Activated naive CD4-positive, alpha-beta T cell treated with anti-CD3 and anti-CD28 coated beads, Interleukin-2, amount 10 ng/mL, durations not matched to agents 7 days and 5 days (primary cell): ENCODE results near the gene BNIPL.

Experiments
- CTCF ChIA-PET: fragments of 350-600 bp; sonication (Branson Sonifier 250); formaldehyde crosslinking; loops from one replicate; lab custom pipeline; 2021; ENCODE audit warnings: antibody characterized with exemption; lab: Charles Lee
- DNase-seq: peaks from one replicate; pipeline ENCODE4 v3.0.0-alpha.2; 2020
- H3K27ac Mint-ChIP-seq: one replicate; pipeline ENCODE4 v1.8.0; 2021; ENCODE audit warnings: mild to moderate bottlenecking, moderate library complexity, mixed read lengths
- H3K27me3 Mint-ChIP-seq: one replicate; pipeline ENCODE4 v1.8.0; 2021; ENCODE audit warnings: mild to moderate bottlenecking, mixed read lengths
- H3K36me3 Mint-ChIP-seq: one replicate; pipeline ENCODE4 v1.8.0; 2021; ENCODE audit warnings: mixed read lengths
- H3K4me1 Mint-ChIP-seq: one replicate; pipeline ENCODE4 v1.8.0; 2021; ENCODE audit warnings: mixed read lengths
- H3K4me3 Mint-ChIP-seq: one replicate; pipeline ENCODE4 v1.8.0; 2021; ENCODE audit warnings: mild to moderate bottlenecking, moderate library complexity, mixed read lengths
- H3K9me3 Mint-ChIP-seq: one replicate; pipeline ENCODE4 v1.8.0; 2021; ENCODE audit warnings: mixed read lengths

Gene BNIPL

GRCh38 chr1:151036356-151036755 lies at the start of gene BNIPL:
BNIPL (plus strand) TSS chr1:151036586; CDS start chr1:151036726, 140 bp downstream.
- CTCF ChIA-PET: interaction anchor here (3.3 kb wide), 1 partner anchor 11 kb away, joined by 16 read pairs; no protein-coding TSS in a partner anchor
- Mint-ChIP-seq H3K36me3 (peaks cover 25% of the 10 kb centered on the region), H3K27ac (no peak within 1 kb of the TSS), H3K27me3 (no peaks in the 10 kb centered on the region), H3K4me1 (peaks cover 5% of the 10 kb centered on the region), H3K4me3 (no peak within 1 kb of the TSS), H3K9me3 (no peaks in the 10 kb centered on the region)
- DNase-seq: no peak

GRCh38 chr1:150987924-150988323 lies 48.5 kb upstream of the BNIPL start:
- Mint-ChIP-seq H3K9me3 (no peaks in the 10 kb centered on the region), H3K27ac (no peak overlapping the region), H3K36me3 (no peaks in the 10 kb centered on the region), H3K4me1 (peaks cover 5% of the 10 kb centered on the region), H3K4me3 (no peak overlapping the region), H3K27me3 (peaks cover 29% of the 10 kb centered on the region)
- CTCF ChIA-PET: interaction anchor here (0.6 to 1.7 kb wide), 2 partner anchors 9 to 11 kb away, joined by 3 to 5 read pairs; no protein-coding TSS in a partner anchor
- no peak for DNase-seq

GRCh38 chr1:150992626-150993025 lies 43.8 kb upstream of the BNIPL start:
- Mint-ChIP-seq H3K27me3 (peaks cover 5% of the 10 kb centered on the region), H3K27ac (no peak overlapping the region), H3K4me1 (peaks cover 11% of the 10 kb centered on the region), H3K36me3 (peaks cover 12% of the 10 kb centered on the region), H3K4me3 (no peak overlapping the region), H3K9me3 (no peaks in the 10 kb centered on the region)
- DNase-seq: no peak
- CTCF ChIA-PET: interaction anchor here (0.7 kb wide), 1 partner anchor 459 kb away, joined by 3 read pairs; no protein-coding TSS in a partner anchor

GRCh38 chr1:150994248-150994647 lies 42.1 kb upstream of the BNIPL start:
- CTCF ChIA-PET: interaction anchor here (0.8 to 6.6 kb wide), 6 partner anchors 12 to 162 kb away, joined by 3 to 89 read pairs (median 8); partner anchors contain the start of genes ANXA9, MINDY1 and TNFAIP8L2
- Mint-ChIP-seq H3K4me3 (no peak overlapping the region), H3K9me3 (no peaks in the 10 kb centered on the region), H3K27me3 (no peaks in the 10 kb centered on the region), H3K4me1 (peaks cover 9% of the 10 kb centered on the region), H3K36me3 (peaks cover 17% of the 10 kb centered on the region), H3K27ac (peak overlapping the region; percentile 50)
- no peak for DNase-seq

DNA sequence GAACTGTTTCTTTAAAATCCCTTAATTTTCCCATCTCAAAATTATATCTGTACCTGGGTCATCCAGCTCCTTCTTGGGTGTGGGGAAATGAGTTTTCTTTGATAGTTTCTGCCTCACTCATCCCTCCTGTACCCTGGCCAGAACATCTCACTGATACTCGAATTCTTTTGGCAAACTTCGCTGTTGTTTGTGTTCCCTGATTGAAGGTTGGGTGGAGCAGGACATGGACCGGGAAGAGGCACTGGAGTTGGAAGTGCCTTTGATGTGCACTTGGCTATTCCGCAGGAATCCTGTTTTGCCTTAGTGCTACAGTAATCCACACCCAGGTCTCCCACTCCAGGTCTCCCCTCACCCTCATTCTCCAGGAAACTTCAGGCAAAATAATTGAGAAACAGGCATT lies 40.9 kb upstream of the BNIPL start:
- H3K36me3 Mint-ChIP-seq: peaks cover 22% of the 10 kb centered on the region
- no peak overlapping the region for H3K4me3 Mint-ChIP-seq
- DNase-seq: no peak
- H3K4me1 Mint-ChIP-seq: peaks cover 13% of the 10 kb centered on the region
- no peaks in the 10 kb centered on the region for H3K9me3 Mint-ChIP-seq
- CTCF ChIA-PET: interaction anchor here (0.6 to 6.6 kb wide), 16 partner anchors 11 to 733 kb away, joined by 3 to 89 read pairs (median 5); partner anchors contain the start of genes ANXA9, CDC42SE1, MINDY1 and MLLT11
- no peaks in the 10 kb centered on the region for H3K27me3 Mint-ChIP-seq
- peak overlapping the region; percentile 35 for H3K27ac Mint-ChIP-seq

GRCh38 chr1:150995896-150996295 lies 40.5 kb upstream of the BNIPL start:
- Mint-ChIP-seq H3K4me3 (no peak overlapping the region), H3K27ac (peak overlapping the region; percentile 52), H3K9me3 (no peaks in the 10 kb centered on the region), H3K36me3 (peaks cover 27% of the 10 kb centered on the region), H3K27me3 (no peaks in the 10 kb centered on the region), H3K4me1 (peaks cover 18% of the 10 kb centered on the region)
- peak; percentile 52 for DNase-seq
- CTCF ChIA-PET: interaction anchor here (0.6 to 6.6 kb wide), 18 partner anchors 10 to 741 kb away, joined by 3 to 89 read pairs (median 4); partner anchors contain the start of genes ANXA9, CDC42SE1, MINDY1 and MLLT11

GRCh38 chr1:150997126-150997872 lies 39.1 kb upstream of the BNIPL start:
- H3K4me3 Mint-ChIP-seq: no peak overlapping the region
- H3K27me3 Mint-ChIP-seq: no peaks in the 10 kb centered on the region
- DNase-seq: no peak
- no peak overlapping the region for H3K27ac Mint-ChIP-seq
- no peaks in the 10 kb centered on the region for H3K9me3 Mint-ChIP-seq
- H3K4me1 Mint-ChIP-seq: peaks cover 30% of the 10 kb centered on the region
- H3K36me3 Mint-ChIP-seq: peaks cover 41% of the 10 kb centered on the region
- CTCF ChIA-PET: interaction anchor here (0.8 to 6.6 kb wide), 7 partner anchors 9 to 742 kb away, joined by 3 to 89 read pairs (median 4); partner anchors contain the start of genes ANXA9 and MINDY1

GRCh38 chr1:150997949-150998348 lies 38.4 kb upstream of the BNIPL start:
- DNase-seq: no peak
- Mint-ChIP-seq H3K4me3 (no peak overlapping the region), H3K27ac (no peak overlapping the region), H3K27me3 (no peaks in the 10 kb centered on the region), H3K36me3 (peaks cover 47% of the 10 kb centered on the region), H3K4me1 (peaks cover 37% of the 10 kb centered on the region), H3K9me3 (no peaks in the 10 kb centered on the region)
- CTCF ChIA-PET: interaction anchor here (0.8 to 6.6 kb wide), 5 partner anchors 9 to 437 kb away, joined by 3 to 89 read pairs (median 4); partner anchors contain the start of genes ANXA9 and MINDY1

DNA sequence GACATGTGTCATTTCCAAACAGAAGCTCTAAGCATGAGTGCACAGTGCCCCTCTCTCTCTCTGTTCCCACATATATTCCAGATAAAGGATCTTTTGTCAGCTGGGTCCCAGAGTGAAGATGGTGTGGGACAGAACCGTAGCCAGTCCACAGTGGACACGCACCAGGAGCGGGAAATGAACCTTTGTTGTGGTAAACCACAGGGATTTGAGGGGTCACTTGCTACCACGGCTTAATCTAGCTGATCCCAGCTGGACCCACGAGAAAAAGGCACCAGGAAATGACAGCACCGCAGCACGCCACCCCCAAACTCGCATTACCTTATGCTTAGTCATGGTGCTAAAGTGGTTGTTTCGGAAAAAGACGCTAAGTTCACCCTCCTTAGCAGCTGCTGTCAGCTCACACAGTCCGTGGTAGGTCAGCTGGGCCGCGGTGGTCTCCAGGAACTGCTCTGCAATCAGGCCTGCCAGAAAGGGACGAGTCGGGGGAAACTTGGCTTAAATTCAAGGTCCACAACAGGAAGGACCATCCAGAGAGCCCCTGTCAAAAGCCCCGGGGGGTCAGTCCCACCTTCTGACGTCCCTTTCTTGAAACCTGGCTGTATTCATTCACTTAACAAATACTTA lies 37.2 kb upstream of the BNIPL start:
- CTCF ChIA-PET: interaction anchor here (6.6 kb wide), 1 partner anchor 17 kb away, joined by 89 read pairs; the partner anchor contains the start of gene ANXA9
- no peak overlapping the region for H3K27ac Mint-ChIP-seq
- peaks cover 48% of the 10 kb centered on the region for H3K36me3 Mint-ChIP-seq
- DNase-seq: no peak
- H3K9me3 Mint-ChIP-seq: no peaks in the 10 kb centered on the region
- no peak overlapping the region for H3K4me3 Mint-ChIP-seq
- H3K4me1 Mint-ChIP-seq: peaks cover 48% of the 10 kb centered on the region
- no peaks in the 10 kb centered on the region for H3K27me3 Mint-ChIP-seq

DNA sequence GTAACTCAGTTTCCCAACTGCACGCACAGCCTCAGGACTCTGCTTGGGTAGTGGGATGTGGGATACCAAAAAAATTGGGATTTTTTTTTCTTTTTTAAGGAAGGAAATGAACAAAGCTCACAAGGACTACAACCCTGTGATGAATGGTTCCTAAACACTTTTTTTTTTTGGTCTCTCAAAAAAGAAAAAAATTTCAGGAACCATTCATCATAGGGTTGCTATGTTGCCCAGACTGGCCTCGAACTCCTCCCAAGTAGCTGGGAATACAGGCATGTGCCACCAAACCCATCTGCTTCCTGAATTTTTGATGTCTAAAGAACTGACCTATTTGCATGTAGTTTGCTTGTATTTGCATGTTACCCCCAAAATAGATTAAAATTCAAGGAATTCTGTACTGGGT lies 36.5 kb upstream of the BNIPL start:
- no peaks in the 10 kb centered on the region for H3K27me3 Mint-ChIP-seq
- H3K4me1 Mint-ChIP-seq: peaks cover 54% of the 10 kb centered on the region
- peaks cover 48% of the 10 kb centered on the region for H3K36me3 Mint-ChIP-seq
- no peak overlapping the region for H3K27ac Mint-ChIP-seq
- no peak for DNase-seq
- H3K9me3 Mint-ChIP-seq: no peaks in the 10 kb centered on the region
- CTCF ChIA-PET: interaction anchor here (2.3 to 6.6 kb wide), 2 partner anchors 17 to 22 kb away, joined by 9 to 89 read pairs; partner anchors contain the start of gene ANXA9
- H3K4me3 Mint-ChIP-seq: no peak overlapping the region

DNA sequence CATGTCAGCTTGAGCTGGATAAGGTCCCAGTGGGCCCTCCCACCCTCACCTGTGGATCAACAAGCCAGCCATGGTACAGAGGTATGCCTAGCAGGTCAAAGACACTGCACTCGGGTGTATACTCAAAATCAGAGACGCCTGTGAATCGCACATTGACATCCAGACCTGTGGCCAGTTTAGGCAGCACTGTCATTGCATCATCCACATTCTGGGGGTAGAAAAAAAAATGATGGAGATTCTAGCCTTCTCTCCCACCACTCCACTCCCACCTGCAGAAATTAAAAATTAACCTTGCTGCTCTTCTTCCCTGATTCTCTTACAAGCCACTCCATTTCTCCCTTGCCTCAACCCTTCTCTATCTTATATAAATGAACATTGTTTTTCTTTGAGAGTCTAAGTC lies 36.0 kb upstream of the BNIPL start:
- Mint-ChIP-seq H3K4me3 (no peak overlapping the region), H3K27me3 (no peaks in the 10 kb centered on the region), H3K4me1 (peaks cover 56% of the 10 kb centered on the region), H3K9me3 (no peaks in the 10 kb centered on the region), H3K27ac (no peak overlapping the region), H3K36me3 (peaks cover 48% of the 10 kb centered on the region)
- no peak for DNase-seq
- CTCF ChIA-PET: interaction anchor here (1.0 to 2.3 kb wide), 2 partner anchors 22 to 248 kb away, joined by 4 to 9 read pairs; no protein-coding TSS in a partner anchor

DNA sequence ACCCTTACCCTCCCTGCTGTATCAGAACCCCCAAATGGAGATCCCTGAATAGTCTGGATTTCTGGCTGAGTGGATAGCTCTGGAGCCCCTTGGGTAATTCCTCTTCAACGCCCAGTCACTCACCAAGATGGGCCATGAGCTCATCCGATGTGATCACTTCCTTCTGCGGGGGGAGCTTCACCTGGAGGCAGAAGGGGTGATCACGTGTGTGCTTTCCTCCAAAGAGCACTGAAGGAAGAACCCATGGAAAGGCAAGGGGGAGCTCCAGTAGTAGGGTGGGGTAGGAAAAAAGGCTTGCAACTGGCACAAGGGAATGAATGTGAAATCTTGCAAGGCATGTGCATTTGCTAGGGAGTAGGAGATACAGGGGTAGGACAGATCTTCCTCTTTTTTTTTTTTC lies 34.8 kb upstream of the BNIPL start:
- H3K9me3 Mint-ChIP-seq: no peaks in the 10 kb centered on the region
- no peak for DNase-seq
- H3K36me3 Mint-ChIP-seq: peaks cover 44% of the 10 kb centered on the region
- peaks cover 60% of the 10 kb centered on the region for H3K4me1 Mint-ChIP-seq
- no peaks in the 10 kb centered on the region for H3K27me3 Mint-ChIP-seq
- peak overlapping the region; percentile 18 for H3K4me3 Mint-ChIP-seq
- CTCF ChIA-PET: interaction anchor here (0.6 to 2.3 kb wide), 7 partner anchors 21 to 746 kb away, joined by 3 to 9 read pairs (median 4); no protein-coding TSS in a partner anchor
- H3K27ac Mint-ChIP-seq: peak overlapping the region; percentile 19

GRCh38 chr1:151002051-151002450 lies 34.3 kb upstream of the BNIPL start:
- Mint-ChIP-seq H3K27me3 (no peaks in the 10 kb centered on the region), H3K9me3 (no peaks in the 10 kb centered on the region), H3K27ac (no peak overlapping the region), H3K4me3 (no peak overlapping the region), H3K36me3 (peaks cover 40% of the 10 kb centered on the region), H3K4me1 (peaks cover 65% of the 10 kb centered on the region)
- DNase-seq: no peak
- CTCF ChIA-PET: interaction anchor here (0.9 to 2.3 kb wide), 4 partner anchors 21 to 24 kb away, joined by 3 to 9 read pairs (median 4); no protein-coding TSS in a partner anchor

DNA sequence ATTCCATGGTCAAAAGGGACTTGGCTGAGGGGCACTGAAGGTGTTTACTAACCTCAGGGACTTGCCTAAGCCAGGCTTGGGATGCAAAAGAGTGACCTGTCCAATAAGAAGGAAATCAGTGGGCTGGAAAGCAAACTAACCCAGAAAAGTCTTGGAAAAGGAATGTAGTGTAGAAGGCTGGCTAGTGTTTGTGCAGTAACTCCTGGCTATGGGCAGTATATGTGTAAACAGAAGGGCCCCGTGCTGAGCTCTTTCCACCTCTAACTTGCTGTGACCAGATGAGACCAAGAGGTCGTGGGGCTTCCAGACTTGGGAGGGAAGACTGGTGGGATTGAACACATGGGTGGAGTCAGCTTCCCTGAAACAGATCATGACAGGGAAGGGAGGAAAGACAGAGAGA lies 33.8 kb upstream of the BNIPL start:
- CTCF ChIA-PET: interaction anchor here (0.8 to 1.2 kb wide), 3 partner anchors 14 to 353 kb away, joined by 3 to 6 read pairs (median 3); no protein-coding TSS in a partner anchor
- Mint-ChIP-seq H3K27me3 (no peaks in the 10 kb centered on the region), H3K4me1 (peaks cover 71% of the 10 kb centered on the region)

More for the DNA sequence above, 33.8 kb upstream of the BNIPL start:
- H3K27ac Mint-ChIP-seq: peak overlapping the region; percentile 71
- peaks cover 38% of the 10 kb centered on the region for H3K36me3 Mint-ChIP-seq
- no peaks in the 10 kb centered on the region for H3K9me3 Mint-ChIP-seq
- no peak for DNase-seq
- H3K4me3 Mint-ChIP-seq: peak overlapping the region; percentile 74
